Fibroblast of the aortic adventitia (primary cell): ENCODE data around the gene SLIT3. TPM values are rescaled to one million over a fixed set of nuclear protein-coding genes. Genes with fewer than 3 reads are reported as not detected.
"Not testable (repeated sequence)": the region's sequence is repeated elsewhere in the genome, so short reads cannot be mapped to it uniquely, and the experiment has no call there.

Experiments
- DNase-seq: peaks from one replicate; pipeline ENCODE4 v3.0.0-alpha.2; 2010; ENCODE audit warnings: low read depth
- H3K4me3 ChIP-seq: 2 replicates; pipeline ENCODE4 v1.5.1; 2011; ENCODE audit warnings: low read depth, mild to moderate bottlenecking, control low read depth, low read length, moderate library complexity
- total RNA-seq: library from RNA; depleted of rRNA; stranded (reverse); fragments of >200 nt; gene quantifications from 2 replicates; pipeline ENCODE4 v1.2.3, GENCODE V29; 2012; ENCODE audit warnings: low replicate concordance
- TF ChIP-seq, protein P1 (sequence below): IDR thresholded peaks from 2 replicates; pipeline ENCODE4 v1.5.1; 2011; ENCODE audit warnings: mild to moderate bottlenecking, low read length, control low read depth, inconsistent platforms; ENCODE audit not compliant: insufficient read depth

Gene SLIT3
- total RNA-seq, 1 donor, result 65.3 TPM

DNA sequence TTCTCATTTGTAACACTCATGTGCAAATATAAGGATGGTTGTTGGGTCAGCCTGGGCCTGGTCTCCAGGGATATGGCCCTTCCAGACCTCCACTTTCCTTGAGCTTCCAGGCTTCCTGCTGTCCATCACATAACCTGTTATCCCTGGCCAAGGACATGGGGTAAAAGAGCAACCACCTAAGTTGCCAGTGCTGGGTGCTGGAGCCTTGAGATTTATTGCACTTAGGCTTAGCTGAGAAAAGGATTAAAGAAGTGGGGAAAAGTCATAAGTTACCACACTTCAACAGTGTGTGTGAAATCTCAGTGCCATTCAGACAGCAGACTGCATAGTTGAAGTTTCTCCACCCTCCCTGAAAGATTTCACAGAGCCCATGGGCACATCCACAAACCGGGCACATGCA lies 663.1 kb downstream of the SLIT3 start:
- TF ChIP-seq, protein P1, sequence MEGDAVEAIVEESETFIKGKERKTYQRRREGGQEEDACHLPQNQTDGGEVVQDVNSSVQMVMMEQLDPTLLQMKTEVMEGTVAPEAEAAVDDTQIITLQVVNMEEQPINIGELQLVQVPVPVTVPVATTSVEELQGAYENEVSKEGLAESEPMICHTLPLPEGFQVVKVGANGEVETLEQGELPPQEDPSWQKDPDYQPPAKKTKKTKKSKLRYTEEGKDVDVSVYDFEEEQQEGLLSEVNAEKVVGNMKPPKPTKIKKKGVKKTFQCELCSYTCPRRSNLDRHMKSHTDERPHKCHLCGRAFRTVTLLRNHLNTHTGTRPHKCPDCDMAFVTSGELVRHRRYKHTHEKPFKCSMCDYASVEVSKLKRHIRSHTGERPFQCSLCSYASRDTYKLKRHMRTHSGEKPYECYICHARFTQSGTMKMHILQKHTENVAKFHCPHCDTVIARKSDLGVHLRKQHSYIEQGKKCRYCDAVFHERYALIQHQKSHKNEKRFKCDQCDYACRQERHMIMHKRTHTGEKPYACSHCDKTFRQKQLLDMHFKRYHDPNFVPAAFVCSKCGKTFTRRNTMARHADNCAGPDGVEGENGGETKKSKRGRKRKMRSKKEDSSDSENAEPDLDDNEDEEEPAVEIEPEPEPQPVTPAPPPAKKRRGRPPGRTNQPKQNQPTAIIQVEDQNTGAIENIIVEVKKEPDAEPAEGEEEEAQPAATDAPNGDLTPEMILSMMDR, result no peak
- no peak overlapping the region for H3K4me3 ChIP-seq
- no peak for DNase-seq

DNA sequence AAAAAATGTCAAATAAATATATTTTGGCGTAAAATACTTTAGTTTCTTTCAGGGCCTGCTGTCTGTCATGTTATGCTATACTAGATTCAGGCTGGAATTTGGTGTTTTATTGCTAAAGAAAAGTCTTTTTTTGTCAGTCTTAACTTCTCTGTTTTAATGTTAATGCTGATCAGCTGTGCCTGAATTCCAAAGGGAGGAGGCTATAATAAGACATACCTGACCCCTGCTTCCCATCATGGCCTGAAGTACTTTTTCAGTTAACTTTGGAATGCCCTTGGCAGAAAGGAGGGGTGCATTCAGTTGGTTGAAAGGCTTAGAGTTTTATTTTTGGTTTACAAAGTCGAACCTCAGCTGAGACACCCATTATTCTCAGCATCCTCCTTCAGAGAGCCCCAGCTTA lies 663.7 kb downstream of the SLIT3 start:
- TF ChIP-seq, protein P1, result no peak
- DNase-seq, result no peak
- H3K4me3 ChIP-seq, result no peak overlapping the region

DNA sequence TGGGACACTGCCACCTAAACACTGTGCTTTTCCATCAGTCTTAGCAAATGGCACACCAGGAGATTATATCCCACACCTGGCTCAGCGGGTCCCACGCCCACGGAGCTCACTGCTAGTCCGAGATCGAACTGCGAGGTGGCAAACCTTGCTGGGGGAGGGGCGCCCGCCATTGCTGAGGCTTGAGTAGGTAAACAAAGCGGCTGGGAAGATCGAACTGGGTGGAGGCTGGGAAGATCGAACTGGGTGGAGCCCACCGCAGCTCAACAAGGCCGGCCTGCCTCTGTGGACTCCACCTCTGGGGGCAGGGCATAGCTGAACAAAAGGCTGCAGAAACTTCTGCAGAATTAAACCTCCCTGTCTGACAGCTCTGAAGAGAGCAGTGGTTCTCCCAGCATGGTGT lies 670.0 kb downstream of the SLIT3 start:
- not testable (repeated sequence) for DNase-seq, H3K4me3 ChIP-seq

DNA sequence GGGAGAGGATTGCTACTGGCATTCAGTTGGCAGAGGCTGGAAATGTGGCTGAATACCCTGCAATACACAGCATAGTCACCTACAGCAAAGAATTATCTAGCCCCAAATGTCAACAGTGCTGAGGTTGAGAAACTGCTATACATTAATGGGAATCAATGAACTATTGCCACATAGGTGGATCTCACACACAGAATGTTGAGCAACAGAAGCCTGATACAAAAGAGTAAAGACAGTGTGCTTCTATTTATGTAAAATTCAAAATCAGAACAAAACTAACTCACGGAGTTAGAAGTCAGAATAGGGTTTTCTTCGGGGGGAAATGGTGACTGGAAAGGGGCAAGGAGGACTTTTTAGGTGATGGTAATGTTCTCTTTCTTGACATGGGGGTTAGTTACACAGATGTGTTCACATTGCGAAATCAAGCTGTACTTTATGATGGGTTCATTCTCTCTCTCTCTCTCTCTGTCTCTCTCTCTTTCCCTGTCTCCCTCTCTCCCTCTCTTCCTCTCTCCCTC lies 676.0 kb downstream of the SLIT3 start:
- H3K4me3 ChIP-seq, result no peak overlapping the region
- TF ChIP-seq, protein P1, result no peak
- no peak for DNase-seq

DNA sequence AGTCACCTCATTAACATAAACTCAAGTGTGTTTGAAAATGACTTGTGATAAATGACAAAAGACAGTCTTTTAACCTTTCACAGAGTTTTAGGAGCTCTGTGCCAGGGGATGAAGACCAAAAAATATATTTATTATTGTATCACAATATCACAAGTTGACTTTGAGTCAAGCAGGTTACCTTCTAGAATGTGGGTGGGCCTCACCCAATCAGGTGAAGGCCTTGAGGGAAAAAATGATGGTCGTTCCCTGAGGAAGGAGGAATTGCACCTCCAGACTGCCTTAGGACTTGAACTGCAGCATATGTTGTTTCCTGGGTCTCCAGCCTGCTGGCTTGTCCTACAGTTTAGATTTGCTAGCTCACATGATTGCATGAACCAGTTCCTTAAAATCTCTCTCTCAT lies 680.1 kb downstream of the SLIT3 start:
- DNase-seq, result no peak
- TF ChIP-seq, protein P1, result no peak
- H3K4me3 ChIP-seq, result no peak overlapping the region

DNA sequence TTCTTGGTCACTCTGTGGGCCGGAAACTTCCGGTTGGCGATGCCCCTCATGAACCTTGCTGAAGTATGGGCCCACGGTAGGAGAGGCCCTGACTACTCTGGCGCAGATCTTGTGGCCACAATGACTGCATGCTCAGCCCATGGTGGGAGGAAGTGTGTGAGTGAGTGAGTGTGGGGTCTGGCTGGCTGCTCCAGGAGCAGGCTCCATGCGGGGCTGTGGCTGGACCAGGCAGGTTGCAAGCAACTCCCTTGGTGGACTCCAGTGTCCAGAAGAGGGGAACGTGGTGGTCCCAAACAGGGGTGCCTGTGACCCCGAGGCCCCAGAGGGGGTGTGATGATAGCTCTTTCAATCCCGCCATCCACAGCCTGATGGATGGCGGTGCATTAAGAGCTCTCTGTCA lies 686.3 kb downstream of the SLIT3 start:
- TF ChIP-seq, protein P1, result no peak
- DNase-seq, result no peak
- no peak overlapping the region for H3K4me3 ChIP-seq

DNA sequence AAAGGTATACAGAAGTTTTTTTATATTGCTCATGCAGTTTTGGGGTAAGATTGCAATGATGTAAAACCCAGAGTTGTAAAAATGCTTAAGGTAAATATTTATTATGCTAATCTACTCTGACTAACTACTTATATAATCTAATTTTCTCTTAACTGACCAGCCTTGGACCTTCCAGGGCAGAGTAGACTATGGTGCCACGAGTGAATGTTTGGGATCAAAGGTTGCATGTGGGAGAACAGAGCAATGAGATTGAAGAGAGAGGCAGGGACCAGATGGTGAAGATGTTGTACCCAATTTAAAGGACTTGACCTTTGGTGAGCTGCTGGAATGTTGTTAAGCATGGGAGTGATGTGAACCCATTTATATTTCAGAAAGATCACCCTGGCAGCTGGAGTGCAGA lies 686.9 kb downstream of the SLIT3 start:
- no peak for DNase-seq
- TF ChIP-seq, protein P1, result no peak
- no peak overlapping the region for H3K4me3 ChIP-seq
